ENCODE data around the gene COX4I2.

COX4I2 gene

GRCh38 chr20:31680286-31681127, 42.8 kb downstream of the COX4I2 start:
- no peaks in the 10 kb centered on the region for H3K27me3 ChIP-seq (ENCODE audit: low read depth)
- peaks cover 25% of the 10 kb centered on the region for H3K4me1 ChIP-seq
- no peak overlapping the region for H3K4me3 ChIP-seq
- DNase-seq (ENCODE audit: low spot score in 2 of 2), result no peak
- in situ Hi-C loops (cut with MboI; ENCODE audit: low sequenced_read_pairs), result no loop called here
- no peaks in the 10 kb centered on the region for H3K9me3 ChIP-seq
- H3K36me3 ChIP-seq (replicated peaks), result peaks cover 10% of the 10 kb centered on the region

- DNase-seq (ENCODE audit: low spot score in 2 of 2), result no peak
- H3K36me3 ChIP-seq (replicated peaks), result peaks cover 9% of the 10 kb centered on the region
- H3K4me1 ChIP-seq, result peaks cover 32% of the 10 kb centered on the region
- in situ Hi-C loops (cut with MboI; ENCODE audit: low sequenced_read_pairs), result no loop called here
- no peaks in the 10 kb centered on the region for H3K27me3 ChIP-seq (ENCODE audit: low read depth)
- H3K4me3 ChIP-seq, result no peak overlapping the region
- H3K9me3 ChIP-seq, result no peaks in the 10 kb centered on the region
These were observed 43.5 kb downstream of the COX4I2 start for GRCh38 chr20:31681128-31681727.

GRCh38 chr20:31681769-31682168, 44.1 kb downstream of the COX4I2 start:
- in situ Hi-C loops (cut with MboI; ENCODE audit: low sequenced_read_pairs), result no loop called here
- Histone ChIP-seq H3K4me1 (peaks cover 33% of the 10 kb centered on the region), H3K27me3 (ENCODE audit: low read depth) (no peaks in the 10 kb centered on the region), H3K4me3 (no peak overlapping the region), H3K9me3 (no peaks in the 10 kb centered on the region), H3K36me3 (replicated peaks) (peaks cover 7% of the 10 kb centered on the region)
- DNase-seq (ENCODE audit: low spot score in 2 of 2), result no peak

- H3K36me3 ChIP-seq (replicated peaks), result peaks cover 12% of the 10 kb centered on the region
- DNase-seq (ENCODE audit: low spot score in 2 of 2), result no peak
- in situ Hi-C loops (cut with MboI; ENCODE audit: low sequenced_read_pairs), result no loop called here
- no peaks in the 10 kb centered on the region for H3K9me3 ChIP-seq
- H3K4me1 ChIP-seq, result peaks cover 33% of the 10 kb centered on the region
- no peak overlapping the region for H3K4me3 ChIP-seq
- no peaks in the 10 kb centered on the region for H3K27me3 ChIP-seq (ENCODE audit: low read depth)
These were observed 44.6 kb downstream of the COX4I2 start for GRCh38 chr20:31682352-31682751.

- no peak for DNase-seq (ENCODE audit: low spot score in 2 of 2)
- Histone ChIP-seq H3K4me1 (peaks cover 31% of the 10 kb centered on the region), H3K4me3 (no peak overlapping the region), H3K36me3 (replicated peaks) (peaks cover 12% of the 10 kb centered on the region), H3K27me3 (ENCODE audit: low read depth) (no peaks in the 10 kb centered on the region), H3K9me3 (no peaks in the 10 kb centered on the region)
- in situ Hi-C loops (cut with MboI; ENCODE audit: low sequenced_read_pairs), result no loop called here
These were observed 45.2 kb downstream of the COX4I2 start for GRCh38 chr20:31682927-31683326.

DNA sequence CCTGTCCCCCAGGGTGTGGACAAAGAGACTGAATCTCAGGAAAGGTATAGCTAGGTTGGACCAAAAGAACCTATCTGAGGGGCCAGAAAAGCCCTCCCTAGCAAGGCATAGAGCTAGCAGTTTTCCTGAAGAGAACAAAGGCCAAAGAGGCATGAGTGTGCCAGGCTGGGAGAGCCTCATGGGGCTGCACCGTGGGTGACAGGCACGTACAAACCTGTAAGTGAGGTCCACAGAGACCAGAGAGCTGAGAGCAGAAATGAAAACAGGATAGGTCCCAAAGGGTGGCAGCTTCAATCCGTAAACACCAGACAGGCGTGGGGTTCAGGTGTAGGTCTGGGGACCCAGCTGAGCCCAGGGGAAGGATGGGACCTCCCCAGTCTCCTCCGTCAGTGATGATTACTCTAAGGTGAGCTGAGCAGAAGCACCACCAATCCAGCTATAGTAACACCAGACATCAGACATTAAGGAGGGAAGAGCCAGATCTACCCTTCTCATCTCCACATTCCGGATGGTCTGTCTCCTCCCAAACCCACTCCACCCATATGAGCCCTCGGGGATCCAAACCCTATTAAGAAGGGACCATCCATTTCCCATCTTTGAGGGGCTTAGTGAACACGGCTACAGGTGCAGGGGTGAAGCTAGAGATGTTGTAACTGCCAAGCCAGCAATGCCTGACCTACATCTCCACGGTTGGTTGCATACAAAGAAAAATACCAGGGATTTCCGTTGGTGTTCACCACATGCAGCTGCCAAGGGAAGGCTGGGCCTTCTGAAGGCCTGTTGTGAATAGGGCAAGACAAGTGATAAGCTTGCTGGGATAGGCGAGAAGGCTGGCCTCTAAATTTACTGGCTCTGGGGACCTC, 46.7 kb downstream of the COX4I2 start:
- Histone ChIP-seq H3K4me1 (peaks cover 17% of the 10 kb centered on the region), H3K4me3 (no peak overlapping the region), H3K9me3 (no peaks in the 10 kb centered on the region; the same call in 1 of the 2 replicates), H3K36me3 (replicated peaks) (peaks cover 15% of the 10 kb centered on the region), H3K27me3 (ENCODE audit: low read depth) (no peaks in the 10 kb centered on the region)
- in situ Hi-C loops (cut with MboI; ENCODE audit: low sequenced_read_pairs), result no loop called here
- no peak for DNase-seq (ENCODE audit: low spot score in 2 of 2)

DNA sequence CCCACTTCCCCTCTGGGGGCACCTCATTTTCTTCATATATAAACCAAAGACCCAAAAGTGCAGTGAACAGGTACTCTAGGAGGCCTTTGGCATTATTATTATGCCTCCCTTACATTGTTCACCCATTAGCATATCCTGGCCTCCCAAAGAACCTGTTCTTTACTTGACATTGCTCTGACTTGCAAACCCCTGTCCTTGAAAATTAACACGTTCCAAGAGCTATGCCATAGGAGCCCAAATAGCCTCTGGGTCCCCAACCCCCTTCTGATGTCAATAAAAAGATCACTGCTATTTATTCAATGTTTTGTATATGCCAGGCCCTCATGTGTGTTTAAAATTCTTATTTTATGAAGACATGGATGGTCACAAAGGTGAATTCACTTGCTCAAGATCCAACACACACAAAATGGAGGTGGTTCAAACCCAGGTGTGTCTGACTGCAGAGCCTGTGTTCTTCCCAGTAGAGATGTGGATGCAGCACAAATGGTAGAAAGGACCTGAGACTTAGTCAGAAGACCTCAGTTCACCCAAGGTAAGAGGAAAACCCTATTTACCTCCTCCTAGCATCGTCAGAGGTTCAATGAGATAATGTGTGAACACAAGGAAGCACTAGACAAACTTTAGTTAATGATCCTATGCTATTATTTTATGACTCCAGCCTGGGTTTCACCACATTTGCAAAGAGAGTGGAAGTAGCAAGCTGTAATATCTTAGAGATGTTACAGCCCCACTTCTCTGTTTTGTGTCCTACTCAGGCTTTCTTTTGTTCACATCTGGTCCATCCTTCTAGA, 48.3 kb downstream of the COX4I2 start:
- H3K4me3 ChIP-seq, result no peak overlapping the region
- no peaks in the 10 kb centered on the region for H3K27me3 ChIP-seq (ENCODE audit: low read depth)
- in situ Hi-C loops (cut with MboI; ENCODE audit: low sequenced_read_pairs), result no loop called here
- peaks cover 15% of the 10 kb centered on the region for H3K36me3 ChIP-seq (replicated peaks)
- H3K4me1 ChIP-seq, result peaks cover 16% of the 10 kb centered on the region
- H3K9me3 ChIP-seq, result no peaks in the 10 kb centered on the region; the same call in 1 of the 2 replicates
- DNase-seq (ENCODE audit: low spot score in 2 of 2), result no peak

GRCh38 chr20:31687777-31688176, 50.1 kb downstream of the COX4I2 start:
- DNase-seq (ENCODE audit: low spot score in 2 of 2), result no peak
- in situ Hi-C loops (cut with MboI; ENCODE audit: low sequenced_read_pairs), result no loop called here
- Histone ChIP-seq H3K9me3 (no peaks in the 10 kb centered on the region; the same call in 1 of the 2 replicates), H3K4me1 (peaks cover 28% of the 10 kb centered on the region), H3K27me3 (ENCODE audit: low read depth) (no peaks in the 10 kb centered on the region), H3K36me3 (replicated peaks) (peaks cover 15% of the 10 kb centered on the region), H3K4me3 (no peak overlapping the region)

- in situ Hi-C loops (cut with MboI; ENCODE audit: low sequenced_read_pairs), result no loop called here
- peaks cover 12% of the 10 kb centered on the region for H3K36me3 ChIP-seq (replicated peaks)
These were observed 51.4 kb downstream of the COX4I2 start for GRCh38 chr20:31689141-31689540.

GRCh38 chr20:31690124-31690666, 52.5 kb downstream of the COX4I2 start:
- in situ Hi-C loops (cut with MboI; ENCODE audit: low sequenced_read_pairs), result no loop called here
- Histone ChIP-seq H3K36me3 (replicated peaks) (peaks cover 8% of the 10 kb centered on the region), H3K27me3 (ENCODE audit: low read depth) (no peaks in the 10 kb centered on the region), H3K9me3 (no peaks in the 10 kb centered on the region; the same call in 1 of the 2 replicates), H3K4me3 (no peak overlapping the region), H3K4me1 (peaks cover 26% of the 10 kb centered on the region)
- DNase-seq (ENCODE audit: low spot score in 2 of 2), result no peak

More at GRCh38 chr20:31689141-31689540, 51.4 kb downstream of the COX4I2 start:
- no peak for DNase-seq (ENCODE audit: low spot score in 2 of 2)
- Histone ChIP-seq H3K4me1 (peaks cover 28% of the 10 kb centered on the region), H3K9me3 (no peaks in the 10 kb centered on the region; the same call in 1 of the 2 replicates), H3K27me3 (ENCODE audit: low read depth) (no peaks in the 10 kb centered on the region), H3K4me3 (no peak overlapping the region)

DNA sequence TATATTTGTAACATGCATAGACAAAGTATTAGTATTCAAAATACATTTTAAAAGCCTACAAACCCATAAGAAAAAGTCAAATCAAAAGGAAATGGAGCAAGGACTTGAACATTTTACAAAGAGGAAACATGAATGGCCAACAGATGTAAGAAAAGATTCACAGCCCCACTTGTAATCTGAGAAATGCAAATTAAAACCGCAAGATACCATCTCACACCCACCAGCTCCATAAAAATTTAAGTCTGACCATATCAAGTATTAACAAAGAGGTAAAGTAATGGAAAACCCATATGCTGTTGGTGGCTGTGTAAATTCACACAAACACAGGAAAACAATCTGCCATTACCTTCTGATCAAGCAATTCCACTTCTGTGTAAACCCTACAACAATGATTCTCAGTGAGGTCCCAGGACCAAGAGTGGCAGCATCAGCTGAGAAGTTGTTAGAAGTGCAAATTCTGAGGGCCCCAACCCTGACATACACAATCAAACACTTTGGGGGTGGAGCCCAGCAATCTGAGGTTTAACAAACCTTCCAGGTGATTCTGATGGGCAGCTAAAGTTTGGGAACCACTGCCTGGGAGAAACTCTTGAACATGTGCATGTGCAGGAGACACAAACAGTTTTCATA, 54.0 kb downstream of the COX4I2 start:
- in situ Hi-C loops (cut with MboI; ENCODE audit: low sequenced_read_pairs), result no loop called here
- H3K36me3 ChIP-seq (replicated peaks), result peaks cover 8% of the 10 kb centered on the region
- peaks cover 15% of the 10 kb centered on the region for H3K4me1 ChIP-seq

DNA sequence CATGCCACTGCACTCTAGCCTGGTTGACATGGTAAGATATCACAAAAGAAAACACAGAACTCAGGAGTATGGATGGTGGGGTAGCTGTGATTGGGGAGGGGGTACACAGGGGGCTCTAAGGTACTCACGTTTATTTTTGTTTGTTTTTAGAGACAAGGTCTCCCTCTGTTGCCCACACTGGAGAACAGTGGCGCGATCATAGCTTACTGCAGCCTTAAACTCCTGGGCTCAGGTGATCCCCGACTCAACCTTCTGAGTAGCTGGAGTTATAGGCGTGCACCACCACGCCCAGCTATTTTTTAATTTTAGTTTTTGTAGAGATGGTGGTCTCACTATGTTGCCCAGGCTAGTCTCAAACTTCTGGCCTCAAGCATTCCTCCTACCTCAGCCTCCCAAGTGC, 55.7 kb downstream of the COX4I2 start:
- Histone ChIP-seq H3K9me3 (no peaks in the 10 kb centered on the region; the same call in 1 of the 2 replicates), H3K36me3 (replicated peaks) (peaks cover 3% of the 10 kb centered on the region), H3K4me1 (peaks cover 15% of the 10 kb centered on the region), H3K4me3 (no peak overlapping the region), H3K27me3 (ENCODE audit: low read depth) (no peaks in the 10 kb centered on the region)
- in situ Hi-C loops (cut with MboI; ENCODE audit: low sequenced_read_pairs), result no loop called here
- DNase-seq (ENCODE audit: low spot score in 2 of 2), result no peak

More for the DNA sequence above, 54.0 kb downstream of the COX4I2 start:
- peak; percentile 39 to 77 for DNase-seq (ENCODE audit: low spot score in 2 of 2)
- Histone ChIP-seq H3K9me3 (no peaks in the 10 kb centered on the region; the same call in 1 of the 2 replicates), H3K4me3 (no peak overlapping the region), H3K27me3 (ENCODE audit: low read depth) (no peaks in the 10 kb centered on the region)

All from HAP-1 (cell line).